ENCODE data around the gene NOP53. TPM values are rescaled to one million over a fixed set of nuclear protein-coding genes. Genes with fewer than 3 reads are reported as not detected.
"Not testable (repeated sequence)": the region's sequence is repeated elsewhere in the genome, so short reads cannot be mapped to it uniquely, and the experiment has no call there.

NOP53 gene
- total RNA-seq, 2 experiments from 2014 or later = 317 to 374 TPM

DNA sequence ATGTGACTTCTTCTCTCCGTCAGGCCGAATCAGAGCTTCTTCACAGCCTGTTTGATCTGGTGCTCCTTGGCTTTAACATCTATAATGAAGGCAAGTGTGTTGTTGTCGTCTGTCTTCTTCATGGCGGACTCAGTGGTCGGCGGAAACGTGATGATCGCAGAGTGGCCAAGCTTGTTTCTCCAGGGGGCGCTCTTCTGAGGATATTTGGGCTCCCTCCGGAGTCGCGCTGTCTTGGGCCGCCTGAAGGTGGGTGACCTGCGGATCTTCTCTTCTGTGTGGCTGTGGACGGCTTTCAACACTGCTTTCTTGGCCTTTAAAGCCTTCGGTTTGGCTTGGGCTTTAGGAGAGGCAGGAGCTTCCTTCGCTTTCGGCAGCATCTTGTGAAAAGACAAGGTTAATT is 49.2 kb downstream of the NOP53 start:
- ChIA-PET CTCF (interaction anchor here (0.5 to 2.2 kb wide), 4 partner anchors 18 to 265 kb away, joined by 3 to 9 read pairs (median 4); no protein-coding TSS in a partner anchor), POLR2A (no interaction called here)
- intact Hi-C loops (cut with DNase I, micrococcal nuclease) = no loop called here
- H3K4me1 Mint-ChIP-seq = no peaks in the 10 kb centered on the region
- H3K27ac Mint-ChIP-seq = no peak overlapping the region
- DNase-seq (no peak), ATAC-seq (no peak)
- H3K36me3 Mint-ChIP-seq (ENCODE audit: low read depth) = no peaks in the 10 kb centered on the region
- H3K27me3 Mint-ChIP-seq = peaks cover 5% of the 10 kb centered on the region
- H3K9me3 Mint-ChIP-seq (ENCODE audit: low read depth) = no peaks in the 10 kb centered on the region
- no peak overlapping the region for H3K4me3 Mint-ChIP-seq

DNA sequence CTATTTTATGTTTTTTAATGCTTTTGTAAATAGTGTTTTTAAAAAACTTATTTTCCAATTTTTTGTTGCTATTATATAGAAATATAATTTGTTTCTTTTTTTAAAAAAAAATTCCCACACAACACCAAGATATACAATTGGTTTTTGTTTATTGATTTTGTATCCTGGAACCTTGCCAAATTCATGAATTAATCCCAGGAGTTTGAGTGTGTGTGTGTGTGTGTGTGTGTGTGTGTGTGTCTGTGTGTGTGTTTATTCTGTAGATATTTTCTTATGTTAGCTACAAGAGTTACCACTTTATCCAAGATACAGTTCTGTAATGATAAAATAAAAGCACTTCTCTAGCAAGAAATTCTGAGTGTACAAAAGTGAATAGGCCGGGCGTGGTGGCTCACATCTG is 51.4 kb downstream of the NOP53 start:
- intact Hi-C loops (cut with DNase I, micrococcal nuclease) = no loop called here
- ChIA-PET POLR2A (no interaction called here), CTCF (interaction anchor here (0.6 to 1.1 kb wide), 2 partner anchors 67 to 906 kb away, joined by 3 to 4 read pairs; no protein-coding TSS in a partner anchor)
- Mint-ChIP-seq H3K9me3 (ENCODE audit: low read depth) (peaks cover 5% of the 10 kb centered on the region), H3K36me3 (ENCODE audit: low read depth) (no peaks in the 10 kb centered on the region), H3K4me3 (no peak overlapping the region), H3K27me3 (peaks cover 5% of the 10 kb centered on the region), H3K27ac (no peak overlapping the region), H3K4me1 (no peaks in the 10 kb centered on the region)
- ATAC-seq (no peak), DNase-seq (no peak)

DNA sequence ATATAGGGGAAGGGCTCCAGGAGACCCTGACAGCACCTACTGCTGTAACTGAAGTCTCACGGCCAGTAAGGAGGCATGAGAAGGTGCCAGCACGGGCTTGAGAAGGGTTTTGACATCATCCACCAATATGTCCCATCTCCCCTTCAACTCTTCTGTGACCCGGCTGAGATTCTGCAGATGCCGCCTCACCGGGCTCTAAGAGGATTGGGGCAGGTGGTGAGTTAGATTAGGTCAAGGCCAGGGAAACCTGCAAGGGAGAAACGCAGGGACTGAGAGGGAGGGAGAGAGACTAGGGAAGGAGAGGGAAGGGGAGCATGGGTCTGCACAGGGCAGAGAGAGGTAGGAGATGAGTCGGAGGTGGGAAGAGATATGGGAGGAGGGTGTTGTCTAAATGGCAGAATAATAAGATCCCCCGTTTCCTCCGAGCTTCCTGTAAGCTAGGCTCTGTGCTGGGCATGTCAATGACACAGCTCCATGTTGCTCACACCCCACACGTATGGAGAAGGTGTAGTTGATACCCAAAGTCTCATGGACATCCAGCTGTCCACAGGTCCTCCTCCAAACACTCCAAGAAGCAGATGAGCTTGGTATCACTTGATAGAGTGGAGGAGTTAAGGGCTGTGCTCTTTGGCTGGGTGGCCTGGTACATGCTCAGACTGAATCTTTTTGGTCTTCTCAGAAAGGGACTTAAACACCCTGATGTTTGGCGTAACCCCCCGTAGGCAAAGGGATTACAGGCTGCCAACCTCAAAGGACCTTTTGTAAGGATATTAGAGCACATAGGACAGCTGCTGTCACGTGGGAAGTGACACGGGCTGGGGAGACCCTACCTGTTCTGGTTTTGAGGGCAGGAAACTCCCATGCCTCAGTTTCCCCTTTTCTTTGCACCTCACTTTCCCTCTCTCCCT is 52.9 kb downstream of the NOP53 start:
- ChIA-PET POLR2A (no interaction called here), CTCF (interaction anchor here (0.5 to 1.3 kb wide), 2 partner anchors 9 to 86 kb away, joined by 4 read pairs; no protein-coding TSS in a partner anchor)
- intact Hi-C loops (cut with DNase I, micrococcal nuclease) = no loop called here
- no peak overlapping the region for H3K4me3 Mint-ChIP-seq
- ATAC-seq (no peak), DNase-seq (no peak)
- H3K9me3 Mint-ChIP-seq (ENCODE audit: low read depth) = peaks cover 5% of the 10 kb centered on the region
- H3K27ac Mint-ChIP-seq = no peak overlapping the region
- H3K36me3 Mint-ChIP-seq (ENCODE audit: low read depth) = no peaks in the 10 kb centered on the region
- H3K4me1 Mint-ChIP-seq = no peaks in the 10 kb centered on the region
- peaks cover 5% of the 10 kb centered on the region for H3K27me3 Mint-ChIP-seq

DNA sequence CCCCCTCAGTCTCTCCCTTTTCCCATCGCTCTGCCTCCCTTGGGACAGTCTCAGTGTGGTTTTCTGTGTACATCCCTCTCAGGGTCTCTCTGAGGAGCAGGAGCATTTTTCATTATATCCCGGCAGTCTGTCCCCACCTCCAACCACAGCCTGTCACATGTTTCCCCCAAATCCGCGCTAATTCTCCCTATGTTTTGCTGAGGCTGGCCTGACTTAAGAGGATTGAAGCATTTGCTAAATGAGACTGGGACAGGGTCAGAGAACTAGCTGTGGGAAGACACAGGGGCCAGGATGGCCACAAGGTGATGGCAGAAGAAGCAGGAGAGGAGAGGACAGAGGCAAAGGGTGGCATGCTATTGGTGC is 53.5 kb downstream of the NOP53 start:
- Mint-ChIP-seq H3K9me3 (ENCODE audit: low read depth) (peaks cover 5% of the 10 kb centered on the region), H3K36me3 (ENCODE audit: low read depth) (no peaks in the 10 kb centered on the region), H3K27me3 (peaks cover 5% of the 10 kb centered on the region), H3K27ac (no peak overlapping the region), H3K4me1 (no peaks in the 10 kb centered on the region), H3K4me3 (no peak overlapping the region)
- ChIA-PET POLR2A (no interaction called here), CTCF (interaction anchor here (0.5 to 1.3 kb wide), 3 partner anchors 9 to 385 kb away, joined by 3 to 4 read pairs (median 4); no protein-coding TSS in a partner anchor)
- DNase-seq (no peak), ATAC-seq (no peak)
- intact Hi-C loops (cut with DNase I, micrococcal nuclease) = no loop called here

DNA sequence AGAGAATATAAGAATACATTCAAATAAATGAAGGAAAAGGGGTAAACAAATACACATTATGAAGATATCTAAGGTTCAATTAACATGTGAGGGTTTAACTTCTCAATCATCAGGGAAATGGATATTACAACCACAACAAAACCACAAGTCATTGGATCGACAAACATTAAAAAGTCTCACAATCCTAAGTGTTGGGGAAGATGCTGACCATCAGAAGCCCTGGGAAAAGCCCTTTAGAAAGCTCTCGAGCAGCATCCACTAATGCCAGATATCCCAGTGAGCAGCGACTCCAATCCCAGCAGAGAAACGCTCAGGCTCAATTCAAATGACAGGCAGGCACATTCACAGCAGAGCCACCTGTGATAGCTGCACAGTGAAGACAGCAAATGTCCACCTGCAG is 55.9 kb downstream of the NOP53 start:
- H3K36me3 Mint-ChIP-seq (ENCODE audit: low read depth) = no peaks in the 10 kb centered on the region
- ATAC-seq (no peak), DNase-seq (no peak)
- peaks cover 5% of the 10 kb centered on the region for H3K9me3 Mint-ChIP-seq (ENCODE audit: low read depth)
- no peak overlapping the region for H3K27ac Mint-ChIP-seq
- ChIA-PET CTCF (no interaction called here), POLR2A (no interaction called here)
- no peaks in the 10 kb centered on the region for H3K4me1 Mint-ChIP-seq
- intact Hi-C loops (cut with DNase I, micrococcal nuclease) = no loop called here
- no peak overlapping the region for H3K4me3 Mint-ChIP-seq
- H3K27me3 Mint-ChIP-seq = peaks cover 3% of the 10 kb centered on the region

DNA sequence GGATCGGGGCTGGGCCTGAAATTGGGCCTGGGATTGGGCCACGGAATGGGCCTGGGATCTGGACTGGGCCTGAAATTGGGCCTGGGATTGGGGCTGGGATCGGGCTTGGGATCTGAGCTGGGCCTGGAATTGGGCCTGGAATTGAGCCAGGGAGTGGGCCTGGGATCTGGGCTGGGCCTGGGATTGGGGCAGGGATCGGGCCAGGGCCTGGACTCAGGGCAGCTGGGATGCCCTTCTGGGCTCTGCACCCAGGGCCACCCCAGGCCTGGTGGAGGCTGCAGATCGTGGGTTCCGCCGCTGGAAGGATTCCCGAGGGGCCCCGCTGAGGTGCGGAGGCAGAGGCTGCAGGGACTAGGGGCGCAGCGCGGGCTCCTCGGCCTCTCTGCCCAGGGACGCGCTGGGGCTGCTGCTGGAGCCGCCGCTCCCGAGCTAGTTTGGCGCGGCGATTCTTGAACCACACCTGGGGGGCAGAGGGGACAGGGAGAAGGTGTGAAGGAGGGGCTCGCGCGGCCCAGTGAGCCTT is 57.2 kb downstream of the NOP53 start:
- CTCF ChIA-PET = no interaction called here
- no peak for ATAC-seq
- Mint-ChIP-seq H3K36me3 (ENCODE audit: low read depth) (no peaks in the 10 kb centered on the region), H3K27me3 (peaks cover 3% of the 10 kb centered on the region), H3K27ac (no peak overlapping the region), H3K4me1 (no peaks in the 10 kb centered on the region), H3K4me3 (no peak overlapping the region), H3K9me3 (ENCODE audit: low read depth) (peaks cover 5% of the 10 kb centered on the region)
- POLR2A ChIA-PET = no interaction called here
- intact Hi-C loops (cut with DNase I, micrococcal nuclease) = no loop called here
- no peak for DNase-seq

DNA sequence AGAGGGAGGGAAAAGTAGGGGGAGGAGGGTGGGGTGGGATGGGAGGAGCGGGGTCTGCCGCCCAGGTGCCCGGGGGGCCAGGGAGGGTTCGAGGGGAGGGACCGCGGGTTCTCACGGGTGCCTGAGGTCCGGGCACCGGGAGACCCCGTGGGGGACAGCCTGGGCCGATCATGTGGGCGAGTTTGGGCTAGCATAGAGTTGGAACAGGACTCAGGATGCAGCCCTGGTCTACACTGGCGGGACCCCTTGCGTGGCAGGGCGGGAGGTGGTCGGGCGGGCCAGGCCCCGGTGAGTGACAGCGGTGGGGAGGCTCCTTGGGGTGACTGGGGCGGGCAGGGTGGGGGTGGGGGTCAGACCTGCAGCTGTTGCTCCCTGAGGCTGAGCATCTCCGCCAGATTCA is 57.8 kb downstream of the NOP53 start:
- H3K4me3 Mint-ChIP-seq; CTCF ChIA-PET; H3K27me3 Mint-ChIP-seq; H3K4me1 Mint-ChIP-seq; DNase-seq; intact Hi-C loops (cut with DNase I, micrococcal nuclease); H3K27ac Mint-ChIP-seq; H3K9me3 Mint-ChIP-seq (ENCODE audit: low read depth); H3K36me3 Mint-ChIP-seq (ENCODE audit: low read depth); ATAC-seq; POLR2A ChIA-PET: not testable (repeated sequence)

DNA sequence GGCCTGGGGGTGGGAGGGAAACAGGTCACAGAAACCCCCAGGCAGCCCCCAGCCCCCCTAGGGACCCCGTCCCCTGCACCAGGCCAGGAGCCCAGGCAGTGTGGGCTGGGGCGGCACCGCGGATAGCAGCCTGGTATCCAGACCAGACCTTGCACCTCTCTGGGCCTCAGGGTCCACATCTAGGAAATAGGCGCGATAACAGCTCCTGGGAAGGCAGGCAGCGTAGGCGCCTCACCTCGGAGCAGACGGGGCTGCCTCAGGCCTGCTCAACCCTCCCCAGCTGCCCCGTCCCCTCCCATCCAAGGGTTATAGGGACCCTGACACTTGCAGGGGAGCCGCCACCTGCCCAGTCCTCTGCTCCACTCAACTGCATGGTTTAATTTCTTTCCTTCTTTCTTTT is 58.3 kb downstream of the NOP53 start:
- H3K4me1 Mint-ChIP-seq; H3K9me3 Mint-ChIP-seq (ENCODE audit: low read depth); DNase-seq; POLR2A ChIA-PET; H3K27ac Mint-ChIP-seq; H3K36me3 Mint-ChIP-seq (ENCODE audit: low read depth); ATAC-seq; CTCF ChIA-PET; H3K4me3 Mint-ChIP-seq; H3K27me3 Mint-ChIP-seq; intact Hi-C loops (cut with DNase I, micrococcal nuclease): not testable (repeated sequence)

DNA sequence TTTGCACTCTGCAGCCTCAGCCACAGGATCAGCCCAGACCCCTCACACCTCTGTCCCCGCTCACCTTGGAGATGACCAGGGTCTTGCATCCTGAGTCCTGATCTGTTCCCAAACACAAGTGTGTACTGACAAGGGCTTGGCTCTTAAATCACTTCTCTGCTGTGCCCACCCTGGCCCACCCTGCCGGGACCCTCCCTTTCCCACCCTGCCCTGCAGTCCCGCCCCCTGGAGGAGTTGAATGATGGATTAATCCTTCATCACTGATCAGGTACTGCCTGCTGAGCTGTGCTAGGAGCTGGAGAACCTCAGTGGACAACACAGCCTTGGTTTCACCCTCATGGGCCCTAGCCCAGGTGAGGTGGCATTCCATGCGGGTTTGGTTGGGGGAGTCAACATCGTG is 59.1 kb downstream of the NOP53 start, which contains the start of gene TPRX1:
TPRX1 (minus strand) TSS at position 101 of the 400 bp plus-strand sequence; CDS start at position 89, 12 bp downstream.
- H3K27ac Mint-ChIP-seq; H3K4me3 Mint-ChIP-seq; CTCF ChIA-PET; H3K27me3 Mint-ChIP-seq; H3K36me3 Mint-ChIP-seq (ENCODE audit: low read depth); intact Hi-C loops (cut with DNase I, micrococcal nuclease); H3K4me1 Mint-ChIP-seq; H3K9me3 Mint-ChIP-seq (ENCODE audit: low read depth); DNase-seq; POLR2A ChIA-PET; ATAC-seq: not testable (repeated sequence)

DNA sequence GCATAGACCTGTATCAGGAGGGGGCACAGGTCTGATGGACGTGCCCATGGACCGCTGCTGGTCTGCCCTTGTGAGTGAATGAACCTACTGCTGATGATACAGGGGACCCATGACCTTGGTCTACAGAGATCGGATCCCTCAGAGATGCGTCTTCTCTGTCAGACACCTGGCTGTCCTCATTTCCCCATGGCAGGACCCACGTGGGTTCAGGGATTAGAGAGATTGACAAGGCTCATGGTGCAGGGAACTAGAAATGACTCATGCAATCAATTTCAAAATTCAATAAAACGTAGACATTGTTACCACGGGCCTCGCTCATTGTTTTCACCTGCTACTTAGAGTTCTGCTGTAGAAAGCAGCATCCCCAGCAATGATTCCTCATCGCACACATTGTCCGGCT is 60.0 kb downstream of the NOP53 start:
- ChIA-PET POLR2A (no interaction called here), CTCF (no interaction called here)
- ATAC-seq (no peak), DNase-seq (no peak)
- peaks cover 5% of the 10 kb centered on the region for H3K9me3 Mint-ChIP-seq (ENCODE audit: low read depth)
- no peaks in the 10 kb centered on the region for H3K4me1 Mint-ChIP-seq
- H3K4me3 Mint-ChIP-seq = no peak overlapping the region
- H3K36me3 Mint-ChIP-seq (ENCODE audit: low read depth) = no peaks in the 10 kb centered on the region
- no peaks in the 10 kb centered on the region for H3K27me3 Mint-ChIP-seq
- intact Hi-C loops (cut with DNase I, micrococcal nuclease) = no loop called here
- no peak overlapping the region for H3K27ac Mint-ChIP-seq

DNA sequence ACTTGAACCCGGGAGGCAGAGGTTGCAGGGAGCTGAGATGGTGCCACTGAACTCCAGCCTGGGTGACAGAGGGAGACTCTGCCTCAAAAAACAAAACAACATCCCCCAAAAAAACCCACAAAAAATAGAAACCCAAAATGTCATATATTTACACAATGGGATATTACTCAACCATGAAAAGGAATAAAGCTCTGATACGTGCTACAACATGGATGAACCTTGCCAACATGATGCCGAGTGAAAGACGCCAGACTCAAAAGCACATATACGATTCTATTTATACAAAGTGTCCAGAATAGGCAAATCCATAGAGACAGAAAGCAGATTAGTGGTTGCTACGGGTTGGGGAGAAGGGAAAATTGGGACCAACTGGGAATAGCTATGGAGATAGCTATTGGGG is 61.1 kb downstream of the NOP53 start:
- Mint-ChIP-seq H3K36me3 (ENCODE audit: low read depth) (no peaks in the 10 kb centered on the region), H3K9me3 (ENCODE audit: low read depth) (no peaks in the 10 kb centered on the region), H3K27ac (no peak overlapping the region), H3K4me1 (no peaks in the 10 kb centered on the region), H3K4me3 (no peak overlapping the region), H3K27me3 (no peaks in the 10 kb centered on the region)
- no peak for ATAC-seq
- POLR2A ChIA-PET = no interaction called here
- intact Hi-C loops (cut with DNase I, micrococcal nuclease) = no loop called here
- CTCF ChIA-PET = interaction anchor here (0.6 to 1.5 kb wide), 5 partner anchors 14 to 389 kb away, joined by 3 to 6 read pairs (median 4); no protein-coding TSS in a partner anchor
- DNase-seq = no peak

All from activated CD4-positive, alpha-beta T cell treated with anti-CD3 and anti-CD28 coated beads for 36 hours (primary cell).